ENCODE results near the gene NKPD1.
"Not testable (repeated sequence)": the region's sequence is repeated elsewhere in the genome, so short reads cannot be mapped to it uniquely, and the experiment has no call there.

NKPD1 gene

DNA sequence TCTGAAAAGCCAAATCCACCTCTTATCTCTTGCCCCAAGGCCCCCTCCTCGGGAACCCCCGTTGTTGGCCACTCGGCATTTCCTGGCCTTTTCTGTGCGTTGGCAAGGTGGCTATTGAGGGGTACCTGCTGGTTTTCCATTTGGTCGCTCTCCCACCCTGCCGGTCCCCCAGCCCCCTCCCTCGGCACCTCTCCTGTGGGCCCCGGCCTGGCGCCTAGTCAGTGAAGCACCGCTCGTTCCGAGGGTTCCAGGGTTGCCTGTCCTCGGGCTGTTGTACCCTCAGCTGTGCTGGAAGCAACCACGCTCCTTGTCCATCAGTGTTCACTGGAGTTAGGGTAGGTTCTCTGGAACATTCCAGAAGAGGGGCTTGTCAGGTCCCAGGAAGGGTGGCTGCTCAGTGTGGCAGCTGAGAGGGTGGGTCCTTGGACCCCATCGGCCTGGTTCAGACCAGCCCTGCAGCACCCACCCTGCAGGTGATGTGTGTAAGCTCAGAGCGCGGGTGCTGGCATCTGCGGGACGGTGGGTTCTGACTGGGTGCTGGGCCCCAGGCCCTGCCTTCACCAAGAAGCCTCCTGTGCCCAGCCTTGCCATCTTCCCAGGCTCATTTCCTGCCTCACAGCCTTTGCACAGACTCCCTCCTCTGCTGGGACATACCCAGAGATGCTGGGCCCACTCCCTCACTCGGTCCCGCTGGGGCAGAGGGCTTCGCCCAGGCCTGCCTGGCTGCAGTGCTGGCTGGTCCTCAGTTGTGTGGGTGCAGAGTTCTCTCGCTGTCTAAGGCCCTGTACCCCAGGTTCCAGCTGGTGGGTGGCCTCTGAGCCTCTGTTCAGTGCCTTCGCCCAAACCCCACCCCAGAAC, 21.3 kb downstream of the NKPD1 start:
- DNase-seq (ENCODE audit: low read depth) = no peak

DNA sequence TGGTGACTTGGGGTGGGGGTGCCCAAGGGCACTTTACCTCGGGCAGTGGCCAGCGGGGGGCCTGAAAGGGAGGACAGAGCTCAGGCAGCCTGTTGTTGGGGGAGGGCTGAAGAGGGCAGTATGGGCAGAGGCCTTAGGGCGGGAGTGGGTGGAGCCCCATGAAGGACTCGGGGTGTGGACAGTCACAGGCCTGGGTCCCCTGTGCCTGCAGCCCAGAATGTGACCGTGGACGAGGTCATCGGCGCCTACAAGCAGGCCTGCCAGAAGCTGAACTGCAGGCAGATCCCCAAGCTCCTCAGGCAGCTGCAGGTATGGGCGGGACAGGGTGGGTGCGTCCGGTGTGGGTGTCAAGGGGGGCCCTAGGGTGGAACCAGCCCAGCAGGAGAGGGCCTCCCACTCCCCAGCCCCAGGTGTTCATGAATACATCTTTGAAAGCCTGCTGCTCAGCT, 22.5 kb downstream of the NKPD1 start:
- no peak for DNase-seq (ENCODE audit: low read depth)

DNA sequence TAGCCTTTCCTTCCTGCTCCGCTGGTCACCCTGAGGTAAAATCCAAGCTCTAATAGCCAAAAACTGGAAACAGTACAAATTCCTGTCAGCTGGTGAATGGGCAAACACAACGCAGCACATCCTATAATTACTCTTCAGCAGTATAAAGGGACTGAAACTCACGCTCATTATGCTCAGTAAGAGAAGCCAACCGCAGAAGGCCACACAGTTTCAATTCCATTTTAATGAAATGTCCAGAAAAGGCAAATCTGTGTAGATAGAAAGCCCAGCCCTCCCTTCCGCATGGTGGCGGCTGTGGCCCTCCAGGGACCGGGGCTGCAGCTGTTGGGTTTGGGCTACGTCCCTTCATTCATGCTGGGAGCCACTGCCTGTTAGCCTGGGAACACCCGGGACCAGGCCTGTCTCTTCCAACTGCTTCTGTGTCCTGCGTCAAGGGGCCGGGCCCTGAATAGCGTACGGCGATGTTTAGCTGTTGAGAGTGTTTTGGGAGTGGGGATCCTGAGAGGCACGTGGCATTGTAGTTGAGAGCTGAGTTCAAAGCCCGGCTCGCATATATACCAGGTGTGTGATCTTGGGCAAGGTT, 23.5 kb downstream of the NKPD1 start:
- DNase-seq (ENCODE audit: low read depth) = no peak

DNA sequence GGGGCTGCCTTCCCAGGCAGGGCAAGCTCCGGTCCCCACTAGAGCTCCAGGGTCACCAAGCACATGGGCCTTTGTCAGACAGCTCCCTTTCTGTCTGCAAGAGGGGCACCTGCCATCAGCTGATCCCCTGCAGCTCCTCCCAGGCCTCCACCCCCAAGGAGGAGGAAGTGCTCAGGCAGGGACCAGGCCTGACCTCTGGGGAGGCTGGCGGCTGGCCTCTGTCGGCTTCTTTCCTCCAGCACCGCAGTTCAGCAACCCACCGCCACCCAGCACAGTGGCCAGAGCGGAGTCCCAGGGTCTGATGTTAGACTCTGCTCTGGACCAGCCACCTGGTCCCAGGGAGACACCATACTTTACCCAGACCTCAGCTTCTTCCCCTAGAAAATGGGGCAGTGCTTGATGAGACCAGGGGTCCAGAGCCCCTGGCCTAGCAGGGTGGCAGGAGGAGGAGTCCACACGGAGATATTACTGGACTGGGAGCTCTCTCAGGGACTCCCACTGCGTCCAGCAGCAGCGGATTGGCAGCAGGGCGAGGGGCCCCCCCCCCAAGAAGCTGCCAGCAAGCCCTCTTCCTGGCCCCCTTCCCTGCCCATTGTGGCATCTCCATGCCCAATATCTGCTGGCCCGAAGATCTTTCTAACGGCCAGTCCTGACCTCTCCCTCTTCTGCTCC, 24.1 kb downstream of the NKPD1 start:
- no peak for DNase-seq (ENCODE audit: low read depth)

DNA sequence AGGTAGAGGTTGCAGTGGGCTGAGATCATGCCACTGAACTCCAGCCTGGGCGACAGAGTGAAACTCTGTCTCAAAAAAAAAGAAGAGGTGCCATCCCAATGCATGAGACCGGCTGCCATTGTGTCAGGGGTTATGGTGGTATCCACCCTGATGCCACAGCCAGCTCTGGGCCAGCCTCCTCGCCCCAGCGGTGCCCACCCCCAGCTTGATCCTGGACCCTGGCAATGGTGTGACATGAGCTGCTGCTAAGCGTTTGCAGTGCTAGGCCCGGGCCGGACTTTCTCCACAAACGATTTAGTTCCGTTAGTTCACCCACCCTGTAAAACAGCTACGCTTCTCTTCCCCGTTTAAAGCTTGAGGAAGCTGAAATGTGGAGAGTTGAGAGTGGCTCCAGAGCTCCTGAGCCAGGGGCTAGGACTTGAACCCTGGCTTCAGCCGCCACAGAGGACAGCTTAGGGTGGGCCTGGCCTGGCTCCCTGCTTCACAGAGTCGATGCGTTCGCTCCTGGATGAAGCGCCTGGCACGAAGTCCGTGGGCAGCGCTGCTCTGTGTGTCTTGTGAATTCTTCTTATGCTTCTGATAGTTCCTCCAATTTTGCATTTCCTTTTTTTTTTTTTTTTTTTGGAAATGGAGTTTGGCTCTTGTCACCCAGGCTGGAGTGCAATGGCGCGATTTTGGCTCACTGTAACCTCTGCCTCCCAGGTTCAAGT, 25.5 kb downstream of the NKPD1 start:
- DNase-seq (ENCODE audit: low read depth) = no peak

DNA sequence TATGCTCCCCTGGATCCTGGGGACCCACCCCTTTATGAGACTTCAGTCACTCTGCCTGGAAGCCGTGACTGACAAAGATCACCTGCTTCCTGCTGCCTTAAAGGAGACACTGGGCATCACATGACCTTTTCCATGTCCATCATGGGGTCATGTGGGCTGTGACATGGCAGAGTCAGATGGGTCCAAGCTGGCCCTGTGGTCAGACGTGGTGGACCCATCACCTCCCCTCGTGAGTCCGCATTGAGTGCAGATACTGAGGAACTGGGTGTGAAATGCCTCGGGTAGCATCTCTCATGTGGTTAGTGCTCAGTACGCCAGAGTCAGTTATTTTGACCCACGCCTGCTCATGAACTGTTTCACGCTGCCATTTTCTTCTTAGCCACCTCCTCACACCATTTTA, 27.1 kb downstream of the NKPD1 start:
- DNase-seq (ENCODE audit: low read depth) = no peak

DNA sequence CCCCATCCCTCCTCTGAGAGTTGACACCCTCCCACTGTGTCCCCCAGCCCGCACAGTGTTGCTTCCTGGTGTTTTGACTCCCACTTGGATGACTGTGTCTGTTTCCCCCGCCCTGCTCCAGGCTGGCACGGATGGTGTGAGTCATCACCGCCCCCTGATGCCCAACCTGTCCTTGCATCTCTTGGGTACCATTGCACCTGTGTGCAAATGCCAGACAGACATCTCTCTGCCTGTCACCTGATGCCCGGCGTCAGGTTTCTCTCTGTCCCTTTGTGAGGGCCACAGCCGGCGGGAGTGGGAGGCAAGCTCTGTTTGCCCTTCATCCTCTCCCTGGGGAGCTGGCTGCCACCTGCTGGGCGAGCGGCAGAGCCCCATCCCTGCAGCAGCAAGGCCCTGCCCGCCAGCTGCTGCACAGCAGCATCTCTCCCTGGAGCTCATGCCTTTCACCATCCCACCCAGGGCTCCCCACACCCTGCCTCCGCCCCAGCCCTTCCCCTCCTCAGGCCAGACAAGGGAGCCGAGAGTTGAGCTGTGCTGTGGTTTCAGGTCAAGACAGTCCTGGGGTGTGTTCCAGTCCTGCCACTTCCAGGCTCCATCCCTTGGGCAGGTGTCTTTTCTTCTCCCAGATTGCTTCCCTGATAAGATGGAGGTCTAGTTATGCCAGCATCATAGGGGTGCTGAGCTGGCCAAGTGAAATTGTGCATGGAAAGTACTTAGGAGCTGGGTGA, 29.7 kb downstream of the NKPD1 start:
- DNase-seq (ENCODE audit: low read depth) = peak; percentile 42

DNA sequence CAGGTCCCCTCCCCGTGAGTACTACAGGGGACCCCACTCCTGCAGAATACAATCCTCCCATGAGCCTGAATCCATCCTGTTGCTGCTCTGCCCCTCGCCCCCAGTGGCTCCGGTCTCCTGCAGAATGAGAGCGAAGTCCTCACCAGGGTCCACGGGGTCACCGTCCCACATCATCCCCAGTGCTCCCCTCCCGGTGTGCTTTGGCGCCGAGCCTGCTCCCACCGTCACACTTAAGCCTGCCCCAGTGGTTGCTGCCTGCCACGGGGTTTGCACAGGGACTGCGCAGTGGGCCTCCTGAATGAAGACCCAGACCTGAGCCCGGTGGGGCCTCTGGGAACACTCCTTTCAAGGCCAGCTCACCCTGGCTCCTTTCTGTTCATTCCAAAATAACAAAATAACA, 30.5 kb downstream of the NKPD1 start:
- no peak for DNase-seq (ENCODE audit: low read depth)

DNA sequence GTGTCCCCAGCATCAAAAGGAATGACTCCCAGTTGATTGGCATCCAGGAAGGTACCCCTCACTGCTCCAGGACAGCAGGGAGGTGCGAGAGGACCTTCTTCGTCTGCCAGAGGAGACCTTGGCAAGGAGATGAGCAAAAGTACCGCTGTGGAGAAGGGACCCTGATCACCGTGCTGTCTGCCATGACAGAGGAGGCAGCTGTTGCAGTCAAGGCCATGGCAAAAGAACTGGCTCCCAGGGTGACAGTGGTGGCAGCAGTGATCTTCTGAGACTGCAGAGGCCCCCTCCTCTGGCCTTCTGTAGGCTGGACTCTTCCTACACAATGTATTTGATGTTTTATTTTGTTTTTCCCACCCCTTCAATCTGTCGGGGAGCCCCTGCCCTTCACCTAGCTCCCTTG, 32.0 kb downstream of the NKPD1 start:
- DNase-seq (ENCODE audit: low read depth) = no peak

DNA sequence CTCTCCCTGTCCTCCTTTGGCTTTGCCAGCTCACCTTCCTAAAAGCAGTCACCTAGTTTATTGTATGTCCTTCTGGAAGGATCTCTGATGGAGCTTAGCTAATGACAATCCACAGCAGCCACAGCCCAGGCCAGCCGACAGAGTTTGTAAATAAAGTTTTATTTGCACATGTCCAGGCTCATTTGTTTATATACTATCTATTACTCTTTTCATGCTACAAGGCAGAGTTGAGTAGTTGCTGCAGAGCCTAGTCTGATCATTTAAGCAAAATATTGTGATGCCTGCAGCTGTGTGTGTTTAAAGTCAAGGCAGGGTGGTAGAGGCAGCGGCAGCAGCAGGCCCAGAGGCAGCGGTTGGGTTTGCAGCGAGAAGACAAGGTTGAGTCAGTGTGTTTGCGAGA, 32.6 kb downstream of the NKPD1 start:
- DNase-seq (ENCODE audit: low read depth) = no peak

DNA sequence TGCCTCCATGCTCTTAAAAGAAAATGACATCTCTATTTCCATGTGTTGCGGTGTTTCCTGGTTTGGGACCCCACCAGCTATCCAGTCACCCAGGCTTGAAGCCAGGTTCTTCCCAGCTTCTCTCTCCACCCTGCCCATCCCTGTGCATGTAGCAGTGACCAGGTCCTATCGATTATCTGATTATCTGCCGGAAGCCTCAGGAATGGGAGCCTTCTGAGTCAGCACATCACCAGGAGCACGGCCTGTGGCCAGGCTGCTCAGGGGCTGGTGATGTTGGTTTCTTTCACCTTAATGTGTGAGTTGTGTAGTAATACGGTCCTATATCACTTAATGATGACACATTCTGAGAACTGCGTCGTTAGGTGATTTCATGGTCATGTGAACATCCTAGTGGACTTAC, 34.1 kb downstream of the NKPD1 start:
- DNase-seq (ENCODE audit: low read depth) = no peak

DNA sequence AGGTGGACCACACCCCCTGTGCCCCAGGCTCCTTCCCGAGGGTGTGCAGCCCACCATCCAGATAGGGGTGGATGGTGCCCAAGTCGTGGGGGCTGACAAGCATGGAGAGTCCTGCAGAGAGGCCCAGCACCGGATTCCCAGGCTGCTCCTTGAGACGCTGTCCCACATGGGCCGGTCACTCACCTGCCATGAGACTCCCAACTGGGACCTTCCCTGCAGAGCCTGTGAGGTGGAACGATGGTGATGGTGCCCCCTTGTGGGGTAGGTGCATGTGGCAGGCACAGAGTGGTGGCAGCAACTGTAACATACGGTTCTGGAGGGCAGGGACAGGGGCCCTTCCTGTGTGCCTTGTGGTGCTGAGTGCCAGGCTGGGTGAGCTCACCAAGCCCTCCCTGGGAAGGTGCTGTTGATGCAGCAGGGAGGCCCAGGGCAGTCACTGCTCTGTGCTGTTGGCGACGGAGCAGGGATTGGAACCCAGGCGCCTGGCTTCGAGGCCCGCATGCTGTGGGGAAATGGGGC, 34.7 kb downstream of the NKPD1 start:
- DNase-seq (ENCODE audit: low read depth) = peak; percentile 41

DNA sequence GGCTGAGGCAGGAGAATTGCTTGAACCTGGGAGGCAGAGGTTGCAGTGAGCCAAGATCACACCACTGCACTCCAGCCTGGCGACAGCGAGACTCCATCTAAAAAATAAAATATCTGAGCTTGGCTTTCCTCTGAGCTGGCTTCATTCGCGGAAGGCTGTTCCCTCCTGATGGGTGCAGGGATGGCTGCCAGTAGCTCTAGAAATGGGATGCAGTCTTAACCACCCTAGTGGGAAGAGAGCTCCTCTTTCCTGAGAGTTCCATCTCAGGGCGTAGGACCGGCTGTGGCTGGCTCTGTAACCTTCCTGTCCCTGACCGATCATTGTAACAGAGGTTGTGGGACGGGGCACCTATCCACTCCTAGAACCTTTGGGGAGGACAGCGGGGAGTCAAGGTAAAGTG, 35.4 kb downstream of the NKPD1 start:
- no peak for DNase-seq (ENCODE audit: low read depth)

DNA sequence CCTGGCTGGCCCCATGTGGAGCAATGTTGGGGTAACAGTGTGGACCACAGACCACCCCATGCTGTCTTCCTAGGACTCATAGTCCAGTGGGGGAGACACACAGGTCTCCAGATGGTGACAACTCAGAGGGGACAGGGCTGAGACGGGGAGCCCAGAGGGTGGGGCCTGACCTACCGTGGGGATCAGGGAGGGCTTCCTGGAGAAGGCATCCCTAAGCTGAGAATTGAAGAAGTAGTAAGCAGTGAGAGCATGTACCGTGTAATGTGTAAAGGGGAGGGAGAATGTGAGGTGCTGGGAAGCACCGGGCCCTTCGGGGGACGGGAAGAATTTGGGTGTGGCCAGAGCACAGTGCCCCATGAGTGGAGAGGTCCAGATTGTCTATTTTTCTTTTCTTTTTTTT, 36.8 kb downstream of the NKPD1 start:
- no peak for DNase-seq (ENCODE audit: low read depth)

DNA sequence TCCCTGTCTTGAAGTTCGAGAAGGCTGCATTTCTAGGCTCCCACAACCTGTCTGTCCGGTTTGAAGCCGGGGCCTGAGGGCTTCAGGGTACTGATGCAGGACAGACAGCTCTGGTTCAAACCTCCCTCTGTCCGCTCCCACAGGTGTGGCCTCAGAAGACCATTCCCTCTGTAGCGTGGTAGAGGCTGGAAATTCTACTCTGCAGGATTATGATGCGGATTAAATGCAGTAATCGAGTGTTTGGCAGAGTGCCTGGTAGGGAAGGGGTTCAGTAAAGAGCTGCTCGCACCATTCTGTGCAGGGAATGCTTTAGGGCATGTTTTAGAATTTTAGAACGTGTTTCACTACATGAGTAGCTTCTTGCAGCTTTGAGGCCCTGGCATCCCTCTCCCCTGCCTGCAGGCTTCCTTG, 37.3 kb downstream of the NKPD1 start:
- no peak for DNase-seq (ENCODE audit: low read depth)

DNA sequence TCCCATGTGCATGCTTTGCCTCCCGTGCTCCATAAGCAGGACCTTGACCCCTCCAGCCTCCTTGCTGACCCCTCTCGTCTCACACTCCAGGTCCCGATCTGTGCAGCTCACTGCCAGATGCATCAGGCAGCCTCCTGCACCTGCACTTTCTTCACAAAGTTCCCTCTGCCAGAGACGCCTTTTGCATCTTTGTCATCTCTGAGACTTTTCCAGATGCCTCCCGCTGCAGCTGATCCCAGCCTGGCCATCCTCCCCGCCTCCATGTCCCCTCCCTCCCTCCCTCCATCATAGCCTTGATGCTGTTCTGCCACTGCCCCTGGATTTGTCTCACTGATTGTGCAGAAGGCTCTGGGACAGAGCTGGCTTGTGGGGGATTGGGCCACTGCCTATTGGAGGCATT, 38.0 kb downstream of the NKPD1 start:
- no peak for DNase-seq (ENCODE audit: low read depth)

DNA sequence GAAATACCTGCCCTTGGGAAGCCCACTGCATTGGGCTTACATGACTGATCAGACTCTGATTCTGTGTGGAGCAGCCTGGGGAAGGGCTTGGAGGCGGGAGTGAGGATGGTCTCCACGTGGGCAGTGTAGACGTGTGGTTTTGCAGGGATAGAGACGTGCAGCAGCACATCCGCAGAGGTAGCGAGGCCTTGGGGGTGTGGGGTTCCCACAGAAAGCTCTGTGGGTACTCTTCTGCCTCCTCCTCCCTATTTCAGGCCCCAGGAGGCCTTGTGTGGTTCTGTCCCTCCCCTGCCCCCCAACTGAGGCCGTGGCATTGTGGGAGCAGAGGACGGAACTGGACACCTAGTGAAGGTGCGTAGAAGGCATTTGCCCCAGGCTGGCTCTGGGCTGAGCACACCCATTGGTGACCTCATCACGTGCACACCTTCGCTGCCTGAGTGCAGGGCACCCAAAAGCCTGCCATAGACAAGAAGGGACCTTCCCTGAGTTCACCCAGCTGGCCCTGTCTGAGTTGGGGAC, 38.9 kb downstream of the NKPD1 start:
- no peak for DNase-seq (ENCODE audit: low read depth)

DNA sequence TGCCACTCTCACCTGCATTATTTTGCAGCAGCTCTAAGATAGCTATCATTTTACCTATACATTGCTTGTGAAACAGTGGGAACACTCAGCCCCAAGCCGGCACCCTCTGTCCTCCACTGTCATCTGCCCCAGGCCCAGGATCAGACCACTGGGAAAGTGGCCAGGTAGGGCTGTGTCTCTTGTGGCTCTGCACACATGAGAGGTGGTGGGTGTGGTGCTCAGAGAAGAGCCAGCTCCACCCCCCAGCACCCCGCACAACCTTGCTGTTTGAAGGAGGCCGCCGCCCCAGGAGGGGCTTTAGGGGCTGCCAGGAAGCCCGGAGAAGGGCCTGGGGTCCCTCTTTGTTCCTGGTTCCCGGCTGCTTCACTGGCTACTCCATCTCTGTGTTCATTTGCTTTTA, 41.2 kb downstream of the NKPD1 start:
- DNase-seq (ENCODE audit: low read depth) = no peak

DNA sequence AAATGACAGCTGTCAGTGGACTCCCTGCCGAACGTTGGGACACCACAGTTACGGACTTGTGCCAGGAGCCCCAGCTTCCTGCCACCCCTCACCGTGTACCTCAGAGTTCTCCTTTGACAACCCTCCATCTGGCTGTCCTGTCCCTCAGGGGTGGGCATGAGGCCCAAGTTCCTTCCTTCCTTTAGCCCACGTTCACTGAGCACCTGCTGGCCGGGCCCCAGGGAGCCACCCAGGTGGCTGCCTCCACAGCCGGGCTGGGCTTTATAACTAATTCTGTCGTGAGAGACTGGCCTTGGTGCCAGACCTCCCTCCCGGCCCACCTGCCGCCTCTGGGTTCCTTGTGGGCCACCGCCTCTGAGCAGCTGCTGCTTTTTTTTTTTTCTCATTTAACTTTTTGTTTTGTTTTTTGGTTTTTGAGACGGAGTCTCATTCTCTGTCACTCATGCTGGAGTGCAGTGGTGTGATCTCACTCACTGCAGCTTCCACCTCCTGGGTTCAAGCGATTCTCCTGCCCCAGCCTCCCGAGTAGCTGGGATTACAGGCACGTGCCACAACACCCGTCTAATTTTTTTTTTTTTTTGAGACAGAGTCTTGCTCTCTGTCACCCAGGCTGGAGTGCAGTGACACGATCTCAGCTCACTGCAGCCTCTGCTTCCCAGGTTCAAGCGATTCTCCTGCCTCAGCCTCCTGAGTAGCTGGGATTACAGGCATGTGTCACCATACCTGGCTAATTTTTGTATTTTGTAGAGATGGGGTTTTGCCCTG, 42.0 kb downstream of the NKPD1 start:
- not testable (repeated sequence) for DNase-seq (ENCODE audit: low read depth)

DNA sequence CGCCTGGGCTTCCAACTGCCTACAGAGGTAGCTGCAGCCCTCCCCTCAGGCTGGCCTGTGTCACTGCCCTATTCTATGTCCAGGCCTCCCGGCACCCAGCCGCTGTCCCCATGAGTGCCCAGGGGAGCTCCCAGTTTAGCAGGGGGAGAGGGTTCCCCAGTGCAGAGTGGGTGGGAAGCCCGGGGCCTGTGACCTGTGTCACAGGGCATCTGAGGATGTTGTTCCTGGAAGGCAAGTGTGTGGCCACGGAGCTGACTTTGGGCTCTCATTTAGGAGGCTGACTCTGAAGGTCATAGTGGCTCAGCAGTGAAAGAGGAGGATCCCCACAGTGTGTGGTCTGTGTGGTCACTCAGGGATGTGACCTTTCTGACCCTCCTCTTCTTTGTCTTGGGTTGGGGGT, 42.7 kb downstream of the NKPD1 start:
- no peak for DNase-seq (ENCODE audit: low read depth)

DNA sequence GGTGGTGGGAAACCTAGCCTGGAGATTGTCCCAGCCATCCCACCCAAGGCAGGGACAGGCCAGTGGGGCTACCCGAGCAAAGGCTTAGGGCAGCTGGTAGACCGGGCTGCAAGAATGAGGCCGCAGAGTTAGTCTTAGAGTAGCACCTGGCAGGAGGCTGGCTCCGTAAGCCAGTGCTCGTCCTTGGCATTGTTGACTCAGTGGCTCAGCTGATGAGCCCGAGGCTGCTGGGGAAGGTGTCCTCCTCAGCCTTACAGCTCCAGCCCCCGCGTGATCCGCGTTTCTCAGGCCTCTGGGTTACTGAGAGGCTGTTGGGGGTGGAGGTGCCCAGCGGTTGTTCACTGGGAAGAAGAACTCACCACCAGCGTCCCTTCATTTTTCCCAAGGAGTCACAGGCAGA, 43.1 kb downstream of the NKPD1 start:
- peak; percentile 44 for DNase-seq (ENCODE audit: low read depth)

Measured in amniotic epithelial cell (primary cell).